HCT116 (cell line): ENCODE measurements around the gene EMILIN2. TPM values are rescaled to one million over a fixed set of nuclear protein-coding genes. Genes with fewer than 3 reads are reported as not detected.

Experiments
- ATAC-seq: fragments of 200-7000 bp; cut with Tn5 transposase; 2 replicates; pipeline ENCODE4 v1.9.1; 2020; ENCODE audit warnings: mild to moderate bottlenecking, moderate library complexity
- BruUV-seq: library from RNA; stranded (reverse); fragments of 400-500 nt; replicated peaks from 2 replicates; lab custom pipeline; 2021; lab: Mats Ljungman, UMichigan
- CTCF ChIA-PET: fragments of 300-600 bp; sonication (Branson Sonifier 250); formaldehyde crosslinking; loops from one replicate; lab custom pipeline; 2021; ENCODE audit warnings: antibody characterized with exemption; lab: Charles Lee
- POLR2A ChIA-PET: fragments of 300-600, 350-600 bp; sonication (Branson Sonifier 250); formaldehyde crosslinking; loops from one replicate; lab custom pipeline; 2021; ENCODE audit warnings: antibody characterized with exemption; lab: Charles Lee
- RAD21 ChIA-PET, 2 experiments: fragments of 300-600 bp; sonication (Branson Sonifier 250); formaldehyde crosslinking; loops; one replicate each; lab custom pipeline; 2023; ENCODE audit warnings: low total read pairs in 2 of 2; ENCODE audit not compliant: uncharacterized antibody in 2 of 2, unreplicated experiment in 2 of 2, low non-redundant PET in 1 of 2; lab: Charles Lee
- DNase-seq: peaks from one replicate; pipeline ENCODE4 v3.0.0-alpha.2; 2010; ENCODE audit warnings: low read depth, low spot score
- H2AFZ ChIP-seq: fragments of 200-600 bp; shearing (Covaris generic), sonication (generic); 2 replicates; pipeline ENCODE4 v1.6.1; 2017; ENCODE audit warnings: low read depth, mixed run types, mixed read lengths, antibody characterized with exemption, low read length; ENCODE audit not compliant: poor library complexity, severe bottlenecking
- H3K27ac ChIP-seq: 2 replicates; pipeline ENCODE4 v1.5.1; 2012; ENCODE audit warnings: low read depth, low read length
- H3K27me3 ChIP-seq: fragments of 200-600 bp; sonication (generic); 2 replicates; pipeline ENCODE4 v1.6.1; 2016; ENCODE audit warnings: mixed run types, low read length, mixed read lengths; ENCODE audit not compliant: insufficient read depth
- H3K36me3 ChIP-seq, 2 experiments: fragments of 200-500 bp in 1 of 2; fragments of 200-600 bp in 1 of 2; sonication (Bioruptor generic) in 1 of 2; sonication (generic) in 1 of 2; 2 replicates each; pipeline versions ENCODE4 v1.5.1 to v1.6.1; 2014 to 2016; ENCODE audit warnings: low read length in 2 of 2, inconsistent platforms in 1 of 2, mixed read lengths in 1 of 2, mixed run types in 1 of 2; ENCODE audit not compliant: insufficient read depth in 2 of 2, control insufficient read depth in 1 of 2
- H3K4me1 ChIP-seq, 2 experiments: fragments of 200-600 bp in 1 of 2; sonication (generic) in 1 of 2; 2 replicates each; pipeline versions ENCODE4 v1.5.1 to v1.6.1; 2012 to 2017; ENCODE audit warnings: low read length in 2 of 2, inconsistent platforms in 1 of 2, mild to moderate bottlenecking in 1 of 2, mixed read lengths in 1 of 2, mixed run types in 1 of 2, moderate library complexity in 1 of 2; ENCODE audit not compliant: insufficient read depth in 2 of 2, control insufficient read depth in 1 of 2
- H3K4me2 ChIP-seq: fragments of 200-600 bp; sonication (generic); 2 replicates; pipeline ENCODE4 v1.6.1; 2017; ENCODE audit warnings: mixed run types, low read length, mixed read lengths
- H3K4me3 ChIP-seq, 2 experiments: fragments of 200-600 bp in 1 of 2; sonication (generic) in 1 of 2; replicated peaks in 1 of 2; 2 replicates each; pipeline ENCODE4 v1.5.1; 2011 to 2016; ENCODE audit warnings: low read length in 2 of 2, control low read depth in 1 of 2, low read depth in 1 of 2, mild to moderate bottlenecking in 1 of 2, mixed read lengths in 1 of 2, mixed run types in 1 of 2
- H3K79me2 ChIP-seq: fragments of 200-600 bp; sonication (generic); 2 replicates; pipeline ENCODE4 v1.6.1; 2017; ENCODE audit warnings: mild to moderate bottlenecking, mixed run types, low read length, moderate library complexity, mixed read lengths; ENCODE audit not compliant: insufficient read depth
- H3K9ac ChIP-seq: fragments of 200-600 bp; sonication (generic); 2 replicates; pipeline ENCODE4 v1.6.1; 2016; ENCODE audit warnings: low read length, mixed read lengths
- H3K9me2 ChIP-seq: fragments of 200-600 bp; sonication (generic), shearing (Covaris generic); 2 replicates; pipeline ENCODE4 v1.6.1; 2017; ENCODE audit warnings: mixed run types, mild to moderate bottlenecking, moderate library complexity; ENCODE audit not compliant: insufficient read depth
- H3K9me3 ChIP-seq, 2 experiments: fragments of 200-500 bp in 1 of 2; fragments of 200-600 bp in 1 of 2; sonication (Bioruptor generic) in 1 of 2; sonication (generic) in 1 of 2; 2 replicates each; pipeline ENCODE4 v1.6.1; 2014 to 2017; ENCODE audit warnings: low read length in 2 of 2, mixed read lengths in 2 of 2, inconsistent platforms in 1 of 2, low read depth in 1 of 2, mild to moderate bottlenecking in 1 of 2, mixed run types in 1 of 2, moderate library complexity in 1 of 2; ENCODE audit not compliant: control insufficient read depth in 1 of 2, insufficient read depth in 1 of 2
- H4K20me1 ChIP-seq: fragments of 200-600 bp; sonication (generic), shearing (Covaris generic); 2 replicates; pipeline ENCODE4 v1.6.1; 2017; ENCODE audit warnings: mixed run types, mild to moderate bottlenecking, moderate library complexity; ENCODE audit not compliant: insufficient read depth
- CBX3 ChIP-seq: IDR thresholded peaks from 2 replicates; pipeline ENCODE4 v1.6.1; 2012; ENCODE audit warnings: low read depth
- EZH2 ChIP-seq: fragments of 200-600 bp; sonication (generic); IDR thresholded peaks from 2 replicates; pipeline ENCODE4 v1.6.1; 2017; ENCODE audit warnings: antibody characterized with exemption, mixed run types
- FOSL1 ChIP-seq: IDR thresholded peaks from 2 replicates; pipeline ENCODE4 v1.6.1; 2012; ENCODE audit warnings: low read depth
- JUND ChIP-seq: IDR thresholded peaks from 2 replicates; pipeline ENCODE4 v1.6.1; 2012
- POLR2A ChIP-seq: IDR thresholded peaks from 2 replicates; pipeline ENCODE4 v1.7.0; 2011; ENCODE audit warnings: borderline replicate concordance; ENCODE audit not compliant: insufficient read depth, insufficient read length; ENCODE audit errors: extremely low read depth
- RAD21 ChIP-seq: IDR thresholded peaks from 2 replicates; pipeline ENCODE4 v1.6.1; 2012; ENCODE audit warnings: low read depth, mild to moderate bottlenecking
- TCF7L2 ChIP-seq: IDR thresholded peaks from 2 replicates; pipeline ENCODE4 v1.7.0; 2011; ENCODE audit warnings: borderline replicate concordance, inconsistent platforms; ENCODE audit not compliant: insufficient read depth, insufficient read length; ENCODE audit errors: extremely low read depth
- ZFX ChIP-seq: fragments of 450-650 bp; IDR thresholded peaks from 2 replicates; pipeline ENCODE4 v1.6.1; 2017
- ZNF274 ChIP-seq: fragments of 200-500 bp; sonication (Bioruptor generic); IDR thresholded peaks from 2 replicates; pipeline ENCODE4 v1.6.1; 2014; ENCODE audit warnings: mild to moderate bottlenecking, low read depth, low read length, inconsistent platforms
- intact Hi-C: fragments of 100-400 bp; cut with micrococcal nuclease; formaldehyde crosslinking; loops from 2 replicates; pipeline ENCODE4 v1.10.0; 2022
- total RNA-seq: library from RNA; stranded (reverse); gene quantifications from one replicate; pipeline ENCODE4 v1.2.1, GENCODE V29; 2021; ENCODE audit not compliant: unreplicated experiment
- TF ChIP-seq, protein P1 (sequence below): IDR thresholded peaks from 2 replicates; pipeline ENCODE4 v1.6.1; 2012; ENCODE audit warnings: low read depth
- TF ChIP-seq, protein P2 (sequence below), 3 experiments: fragments of 200-600 bp in 1 of 3; sonication (generic) in 1 of 3; IDR thresholded peaks in 2 of 3; conservative IDR thresholded peaks in 1 of 3; 2 replicates each; pipeline ENCODE4 v1.5.1; 2012 to 2017; ENCODE audit warnings: low read depth in 2 of 3, low read length in 2 of 3, antibody characterized with exemption in 1 of 3, borderline replicate concordance in 1 of 3, control low read depth in 1 of 3, mild to moderate bottlenecking in 1 of 3, mixed read lengths in 1 of 3, mixed run types in 1 of 3, moderate library complexity in 1 of 3; ENCODE audit not compliant: insufficient read depth in 1 of 3

EMILIN2 gene
- total RNA-seq, 1 experiment from 2014 or later: 23.4 TPM

DNA sequence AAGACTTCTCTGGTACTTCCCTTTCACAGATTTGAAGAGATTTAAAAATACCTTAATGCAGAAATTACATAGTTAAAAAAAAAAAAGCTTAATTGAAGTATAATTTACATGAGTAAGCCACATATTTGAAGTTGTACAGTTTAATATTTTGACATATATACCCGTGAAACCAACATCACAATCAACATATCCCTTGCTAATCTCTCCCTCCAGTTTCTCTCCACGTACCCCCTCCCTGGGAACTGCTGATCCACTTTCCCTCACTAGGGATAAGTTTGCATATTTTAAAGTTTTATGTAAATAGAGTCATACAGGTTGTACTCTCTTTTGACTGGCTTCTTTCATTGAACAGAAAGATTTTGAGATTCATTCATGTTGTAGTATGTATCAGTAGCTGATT, 22.4 kb downstream of the EMILIN2 start (continued):
- TF ChIP-seq, protein P1, sequence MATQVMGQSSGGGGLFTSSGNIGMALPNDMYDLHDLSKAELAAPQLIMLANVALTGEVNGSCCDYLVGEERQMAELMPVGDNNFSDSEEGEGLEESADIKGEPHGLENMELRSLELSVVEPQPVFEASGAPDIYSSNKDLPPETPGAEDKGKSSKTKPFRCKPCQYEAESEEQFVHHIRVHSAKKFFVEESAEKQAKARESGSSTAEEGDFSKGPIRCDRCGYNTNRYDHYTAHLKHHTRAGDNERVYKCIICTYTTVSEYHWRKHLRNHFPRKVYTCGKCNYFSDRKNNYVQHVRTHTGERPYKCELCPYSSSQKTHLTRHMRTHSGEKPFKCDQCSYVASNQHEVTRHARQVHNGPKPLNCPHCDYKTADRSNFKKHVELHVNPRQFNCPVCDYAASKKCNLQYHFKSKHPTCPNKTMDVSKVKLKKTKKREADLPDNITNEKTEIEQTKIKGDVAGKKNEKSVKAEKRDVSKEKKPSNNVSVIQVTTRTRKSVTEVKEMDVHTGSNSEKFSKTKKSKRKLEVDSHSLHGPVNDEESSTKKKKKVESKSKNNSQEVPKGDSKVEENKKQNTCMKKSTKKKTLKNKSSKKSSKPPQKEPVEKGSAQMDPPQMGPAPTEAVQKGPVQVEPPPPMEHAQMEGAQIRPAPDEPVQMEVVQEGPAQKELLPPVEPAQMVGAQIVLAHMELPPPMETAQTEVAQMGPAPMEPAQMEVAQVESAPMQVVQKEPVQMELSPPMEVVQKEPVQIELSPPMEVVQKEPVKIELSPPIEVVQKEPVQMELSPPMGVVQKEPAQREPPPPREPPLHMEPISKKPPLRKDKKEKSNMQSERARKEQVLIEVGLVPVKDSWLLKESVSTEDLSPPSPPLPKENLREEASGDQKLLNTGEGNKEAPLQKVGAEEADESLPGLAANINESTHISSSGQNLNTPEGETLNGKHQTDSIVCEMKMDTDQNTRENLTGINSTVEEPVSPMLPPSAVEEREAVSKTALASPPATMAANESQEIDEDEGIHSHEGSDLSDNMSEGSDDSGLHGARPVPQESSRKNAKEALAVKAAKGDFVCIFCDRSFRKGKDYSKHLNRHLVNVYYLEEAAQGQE: no peak
- TF ChIP-seq POLR2A: no peak
- no peak for TF ChIP-seq TCF7L2

DNA sequence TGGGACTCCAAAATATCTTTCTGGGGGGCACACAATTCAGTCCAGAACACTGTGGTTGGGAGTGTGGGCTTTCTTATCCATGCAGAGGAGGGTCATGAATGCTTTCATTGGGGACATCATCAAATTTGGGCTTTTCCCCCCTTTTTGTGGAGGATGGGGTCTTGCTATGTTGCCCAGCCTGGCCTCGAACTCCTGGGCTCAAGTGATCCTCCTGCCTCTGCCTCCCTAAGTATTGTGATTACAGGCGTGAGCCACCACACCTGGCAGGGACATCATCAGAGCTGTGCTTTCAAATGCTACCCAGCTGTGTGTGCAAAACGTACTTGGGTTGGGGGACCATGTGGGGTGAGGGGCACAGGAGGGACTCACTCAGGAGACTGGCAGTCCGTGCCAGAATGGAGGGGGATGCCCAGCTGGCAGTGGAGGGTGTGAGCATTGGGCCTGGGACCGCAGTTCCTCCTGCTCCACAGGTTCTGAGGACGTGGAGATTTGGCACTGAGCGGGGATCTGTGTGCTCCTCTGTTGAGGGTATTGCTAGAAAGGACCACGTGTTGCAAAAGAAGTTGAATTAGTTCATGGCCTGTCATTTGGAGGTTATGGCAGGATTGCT, 24.4 kb downstream of the EMILIN2 start:
- Histone ChIP-seq H3K79me2 (no peaks in the 10 kb centered on the region), H3K4me2 (no peak overlapping the region), H3K4me3 (no peak overlapping the region), H3K4me1 (peaks cover 0 to 5% of the 10 kb centered on the region in 2 experiments; a peak in 1 of 4 replicates), H4K20me1 (no peaks in the 10 kb centered on the region), H3K27ac (no peak overlapping the region), H2AFZ (no peak overlapping the region), H3K9me2 (no peaks in the 10 kb centered on the region), H3K9ac (no peak overlapping the region), H3K27me3 (no peaks in the 10 kb centered on the region), H3K9me3 (no peaks in the 10 kb centered on the region), H3K36me3 (no peaks in the 10 kb centered on the region)
- ATAC-seq (no peak), DNase-seq (no peak)
- ChIA-PET CTCF (no interaction called here), POLR2A (no interaction called here), RAD21 (no interaction called here)
- TF ChIP-seq EZH2 (no peak), ZFX (no peak), RAD21 (no peak), CBX3 (no peak), ZNF274 (no peak), JUND (no peak), FOSL1 (no peak)
- TF ChIP-seq, protein P2, sequence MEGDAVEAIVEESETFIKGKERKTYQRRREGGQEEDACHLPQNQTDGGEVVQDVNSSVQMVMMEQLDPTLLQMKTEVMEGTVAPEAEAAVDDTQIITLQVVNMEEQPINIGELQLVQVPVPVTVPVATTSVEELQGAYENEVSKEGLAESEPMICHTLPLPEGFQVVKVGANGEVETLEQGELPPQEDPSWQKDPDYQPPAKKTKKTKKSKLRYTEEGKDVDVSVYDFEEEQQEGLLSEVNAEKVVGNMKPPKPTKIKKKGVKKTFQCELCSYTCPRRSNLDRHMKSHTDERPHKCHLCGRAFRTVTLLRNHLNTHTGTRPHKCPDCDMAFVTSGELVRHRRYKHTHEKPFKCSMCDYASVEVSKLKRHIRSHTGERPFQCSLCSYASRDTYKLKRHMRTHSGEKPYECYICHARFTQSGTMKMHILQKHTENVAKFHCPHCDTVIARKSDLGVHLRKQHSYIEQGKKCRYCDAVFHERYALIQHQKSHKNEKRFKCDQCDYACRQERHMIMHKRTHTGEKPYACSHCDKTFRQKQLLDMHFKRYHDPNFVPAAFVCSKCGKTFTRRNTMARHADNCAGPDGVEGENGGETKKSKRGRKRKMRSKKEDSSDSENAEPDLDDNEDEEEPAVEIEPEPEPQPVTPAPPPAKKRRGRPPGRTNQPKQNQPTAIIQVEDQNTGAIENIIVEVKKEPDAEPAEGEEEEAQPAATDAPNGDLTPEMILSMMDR (IDR thresholded peaks at IDR 0.05 in 2 of 3, conservative IDR thresholded peaks at IDR 0.05 in 1 of 3; ENCODE audit: borderline replicate concordance in 1 of 3, insufficient read depth in 1 of 3, low read depth in 2 of 3, low read length in 2 of 3): no peak
- no TSS peak for BruUV-seq
- intact Hi-C loops: no loop called here
